ENCODE measurements around the gene PLXNA2.

GRCh38 chr1:207987164-207987563 is 257.0 kb downstream of the PLXNA2 start:
- TF ChIP-seq CTCF (IDR thresholded peaks at IDR 0.05): no peak
- TF ChIP-seq POLR2A (IDR thresholded peaks at IDR 0.05): no peak
